RWPE2 (cell line): ENCODE data around the gene KRT80.

Experiments used
- ATAC-seq: fragments of 200-7000 bp; cut with Tn5 transposase; 3 replicates; pipeline ENCODE4 v1.9.1; 2021; ENCODE audit warnings: low read depth
- DNase-seq: peaks from one replicate; pipeline ENCODE4 v3.0.0-alpha.2; 2020; ENCODE audit warnings: low spot score
- H3K27ac ChIP-seq: fragments of 450-650 bp; 2 replicates; pipeline ENCODE4 v1.5.1; 2017; ENCODE audit warnings: mild to moderate bottlenecking; ENCODE audit not compliant: poor library complexity, severe bottlenecking
- H3K27me3 ChIP-seq: fragments of 250-450 bp; sonication (Bioruptor Pico); 2 replicates; pipeline ENCODE4 v1.5.1; 2021; ENCODE audit warnings: mild to moderate bottlenecking, moderate library complexity; ENCODE audit not compliant: insufficient read depth, poor library complexity, severe bottlenecking
- H3K36me3 ChIP-seq: fragments of 250-450 bp; sonication (Bioruptor Pico); 2 replicates; pipeline ENCODE4 v1.5.1; 2020; ENCODE audit warnings: low read depth, mild to moderate bottlenecking, moderate library complexity
- H3K4me1 ChIP-seq: fragments of 250-450 bp; sonication (Bioruptor Pico); 2 replicates; pipeline ENCODE4 v1.5.1; 2021; ENCODE audit warnings: mild to moderate bottlenecking, moderate library complexity; ENCODE audit not compliant: insufficient read depth, poor library complexity, severe bottlenecking
- H3K4me3 ChIP-seq: fragments of 250-450 bp; sonication (Bioruptor Pico); 2 replicates; pipeline ENCODE4 v1.5.1; 2021; ENCODE audit warnings: mild to moderate bottlenecking, moderate library complexity; ENCODE audit not compliant: severe bottlenecking
- H3K9me3 ChIP-seq: fragments of 250-450 bp; sonication (Bioruptor Pico); 2 replicates; pipeline ENCODE4 v1.5.1; 2021; ENCODE audit warnings: mild to moderate bottlenecking, moderate library complexity; ENCODE audit not compliant: severe bottlenecking
- TF ChIP-seq, protein P1 (sequence below): fragments of 450-650 bp; IDR thresholded peaks from one replicate; pipeline ENCODE4 v1.5.1; 2017; ENCODE audit warnings: mild to moderate bottlenecking, moderate library complexity; ENCODE audit not compliant: poor library complexity, severe bottlenecking

Gene KRT80

DNA sequence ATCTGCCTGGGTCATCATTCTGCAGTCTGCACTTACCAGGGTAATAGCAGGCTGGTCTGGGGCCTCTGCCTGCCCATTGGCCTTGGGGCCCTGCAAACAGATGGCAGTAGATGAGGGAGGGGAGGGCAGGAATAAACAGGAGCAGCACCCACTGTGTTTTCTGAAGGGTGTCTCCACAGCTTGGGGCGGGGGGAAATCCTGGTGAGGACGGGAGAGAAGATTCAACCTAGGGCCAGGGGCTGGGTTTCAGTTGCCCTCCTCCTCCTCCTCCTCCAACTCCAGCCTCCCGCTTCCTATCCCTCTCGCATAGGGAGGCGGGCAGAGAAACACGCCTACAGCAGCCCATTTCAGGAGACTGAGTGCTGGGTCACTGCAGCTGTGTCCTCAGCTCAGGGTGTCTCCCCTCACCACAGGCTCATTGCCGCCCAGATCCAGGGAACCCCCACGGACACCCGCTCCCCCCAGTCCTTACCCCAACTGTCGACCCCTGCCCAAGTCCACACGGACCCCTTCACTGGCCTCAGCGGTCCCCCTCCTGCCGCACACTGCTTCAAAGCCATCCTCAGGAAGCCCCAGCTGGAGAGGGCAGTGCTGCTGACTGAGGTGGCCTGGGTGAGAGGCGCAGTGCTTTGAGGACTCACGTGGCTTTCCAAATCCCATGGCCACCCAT is 9.1 kb upstream of the KRT80 start:
- H3K27ac ChIP-seq = no peak overlapping the region
- no peak for ATAC-seq
- H3K9me3 ChIP-seq = no peaks in the 10 kb centered on the region
- no peaks in the 10 kb centered on the region for H3K36me3 ChIP-seq
- no peak overlapping the region for H3K4me3 ChIP-seq
- TF ChIP-seq, protein P1, sequence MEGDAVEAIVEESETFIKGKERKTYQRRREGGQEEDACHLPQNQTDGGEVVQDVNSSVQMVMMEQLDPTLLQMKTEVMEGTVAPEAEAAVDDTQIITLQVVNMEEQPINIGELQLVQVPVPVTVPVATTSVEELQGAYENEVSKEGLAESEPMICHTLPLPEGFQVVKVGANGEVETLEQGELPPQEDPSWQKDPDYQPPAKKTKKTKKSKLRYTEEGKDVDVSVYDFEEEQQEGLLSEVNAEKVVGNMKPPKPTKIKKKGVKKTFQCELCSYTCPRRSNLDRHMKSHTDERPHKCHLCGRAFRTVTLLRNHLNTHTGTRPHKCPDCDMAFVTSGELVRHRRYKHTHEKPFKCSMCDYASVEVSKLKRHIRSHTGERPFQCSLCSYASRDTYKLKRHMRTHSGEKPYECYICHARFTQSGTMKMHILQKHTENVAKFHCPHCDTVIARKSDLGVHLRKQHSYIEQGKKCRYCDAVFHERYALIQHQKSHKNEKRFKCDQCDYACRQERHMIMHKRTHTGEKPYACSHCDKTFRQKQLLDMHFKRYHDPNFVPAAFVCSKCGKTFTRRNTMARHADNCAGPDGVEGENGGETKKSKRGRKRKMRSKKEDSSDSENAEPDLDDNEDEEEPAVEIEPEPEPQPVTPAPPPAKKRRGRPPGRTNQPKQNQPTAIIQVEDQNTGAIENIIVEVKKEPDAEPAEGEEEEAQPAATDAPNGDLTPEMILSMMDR = no peak
- H3K4me1 ChIP-seq = peaks cover 36% of the 10 kb centered on the region
- DNase-seq = no peak
- H3K27me3 ChIP-seq = no peaks in the 10 kb centered on the region

DNA sequence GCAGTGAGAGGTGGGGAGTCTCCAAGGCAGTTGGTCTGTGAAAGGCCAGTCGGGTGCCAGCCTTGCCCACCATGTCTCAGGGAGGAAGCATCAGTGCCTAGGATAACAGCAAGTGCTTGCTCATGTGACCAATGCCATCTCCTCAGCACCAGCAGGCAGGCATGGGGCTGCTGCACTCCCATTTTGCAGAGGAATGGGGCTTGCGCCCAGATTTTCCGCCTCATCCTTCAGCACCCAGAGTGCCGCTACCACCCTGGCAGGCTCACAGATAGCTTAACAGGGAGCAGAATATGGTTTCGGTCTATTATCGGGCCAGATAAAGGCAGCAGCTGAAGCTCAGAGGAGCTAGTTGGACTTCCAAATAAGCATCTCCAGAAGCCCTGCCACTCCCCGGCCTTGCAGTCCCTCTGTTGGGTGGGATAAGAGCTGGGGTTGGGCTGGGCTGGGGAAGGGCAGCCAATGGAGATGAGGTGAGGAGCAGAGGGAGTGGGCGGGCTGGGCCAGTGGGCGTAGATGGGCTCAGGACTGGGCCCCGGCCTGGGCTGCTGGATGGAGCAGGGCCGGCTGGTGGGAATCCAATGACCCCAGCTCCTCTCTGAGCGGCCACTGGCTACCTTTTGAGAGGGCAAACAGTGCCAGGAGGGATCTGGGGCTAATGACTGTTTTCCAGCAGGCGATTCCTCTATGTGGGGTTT is 8.4 kb upstream of the KRT80 start:
- no peak for ATAC-seq
- TF ChIP-seq, protein P1 = no peak
- Histone ChIP-seq H3K27me3 (no peaks in the 10 kb centered on the region), H3K9me3 (no peaks in the 10 kb centered on the region), H3K4me3 (no peak overlapping the region), H3K27ac (no peak overlapping the region), H3K4me1 (peaks cover 36% of the 10 kb centered on the region), H3K36me3 (no peaks in the 10 kb centered on the region)
- DNase-seq = no peak

DNA sequence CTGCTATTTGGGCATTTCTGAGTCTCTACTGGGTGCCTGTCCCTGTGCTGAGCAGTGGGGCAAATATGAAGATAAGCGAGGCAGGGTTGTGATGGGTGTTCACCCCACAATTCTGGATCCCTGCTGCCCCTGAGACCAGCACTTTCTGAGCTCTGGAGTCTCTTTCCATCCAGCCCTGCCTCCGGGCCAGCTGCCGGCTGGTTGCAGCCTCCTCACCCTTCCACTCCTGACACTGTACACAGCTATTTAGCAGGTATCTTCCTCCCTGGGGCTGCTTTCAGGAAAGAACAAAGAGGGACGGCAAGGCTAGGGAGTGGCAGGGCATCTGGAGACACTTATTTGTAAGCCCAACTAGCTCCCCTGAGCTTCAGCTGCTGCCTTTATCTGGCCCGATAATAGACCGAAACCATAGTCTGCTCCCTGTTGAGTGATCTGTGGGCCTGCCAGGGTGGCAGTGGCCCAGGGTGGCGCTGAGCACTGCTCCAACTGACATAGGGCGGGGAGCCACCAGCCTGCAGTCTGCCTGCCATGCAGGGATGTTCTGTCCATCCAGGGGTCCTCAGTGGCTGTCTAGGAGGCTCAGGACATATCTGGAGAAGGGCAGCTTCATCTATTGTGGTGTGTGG is 7.6 kb upstream of the KRT80 start:
- TF ChIP-seq, protein P1 = no peak
- H3K9me3 ChIP-seq = no peaks in the 10 kb centered on the region
- peak overlapping the region; percentile 76 for H3K27ac ChIP-seq
- no peak for ATAC-seq
- no peak overlapping the region for H3K4me3 ChIP-seq
- H3K4me1 ChIP-seq = peaks cover 31% of the 10 kb centered on the region
- DNase-seq = no peak
- no peaks in the 10 kb centered on the region for H3K36me3 ChIP-seq
- no peaks in the 10 kb centered on the region for H3K27me3 ChIP-seq

DNA sequence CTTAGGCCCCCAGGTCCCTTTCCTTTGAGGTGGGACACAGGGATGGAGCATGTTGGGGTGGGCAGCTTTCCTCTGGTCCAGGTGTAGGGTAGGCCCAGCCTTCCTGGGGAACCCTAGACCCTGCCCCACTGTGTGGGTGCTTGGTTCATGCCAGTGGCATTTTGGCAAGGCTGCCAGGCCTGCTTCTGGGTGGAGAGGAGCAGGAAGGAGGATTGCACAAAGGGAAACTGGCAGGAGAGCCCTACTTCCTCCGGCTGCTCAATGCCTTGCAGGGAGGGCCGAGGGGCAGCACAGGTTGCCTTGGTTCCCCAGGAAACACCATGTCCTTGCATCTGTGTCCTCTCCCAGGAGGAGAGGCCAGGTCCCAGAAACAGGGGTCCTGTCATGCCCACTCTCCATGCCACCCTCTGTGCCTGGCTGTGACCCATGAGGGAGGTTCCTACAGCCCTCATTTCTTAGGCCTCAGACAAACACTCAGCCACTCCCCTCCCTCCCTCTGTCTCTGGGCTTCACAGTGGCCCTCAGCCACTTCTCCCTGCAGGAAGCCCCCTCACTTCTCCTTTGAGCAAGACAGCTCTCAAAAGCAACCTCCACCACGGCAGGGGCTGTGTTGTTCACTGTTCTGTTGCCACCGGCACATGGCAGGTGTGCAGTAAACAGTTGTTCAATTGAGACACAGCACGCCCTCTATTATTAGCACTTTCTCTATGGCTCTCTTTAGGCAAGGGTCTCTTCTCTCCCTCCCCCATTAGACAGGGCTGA is 6.8 kb upstream of the KRT80 start:
- ATAC-seq (peak; percentile 55), DNase-seq (no peak)
- Histone ChIP-seq H3K27me3 (no peaks in the 10 kb centered on the region), H3K36me3 (no peaks in the 10 kb centered on the region), H3K4me1 (peaks cover 24% of the 10 kb centered on the region), H3K9me3 (no peaks in the 10 kb centered on the region), H3K27ac (peak overlapping the region; percentile 76), H3K4me3 (no peak overlapping the region)
- TF ChIP-seq, protein P1 = no peak
